Left cardiac atrium (tissue), 4 donors: Measurements from ENCODE around the gene RPS6KC1. TPM values are rescaled to one million over a fixed set of nuclear protein-coding genes. Genes with fewer than 3 reads are reported as not detected.
"Not testable (repeated sequence)": the region's sequence is repeated elsewhere in the genome, so short reads cannot be mapped to it uniquely, and the experiment has no call there.

ENCODE experiments used
- ATAC-seq, 2 donors: fragments of 200-7000 bp; cut with Tn5 transposase; one replicate each; pipeline ENCODE4 v1.9.1; 2020; ENCODE audit warnings: mild to moderate bottlenecking in 2 of 2, moderate library complexity in 2 of 2
- DNase-seq: peaks from one replicate; pipeline ENCODE4 v3.0.0-alpha.2; 2020
- intact Hi-C, 2 donors: fragments of 100-400 bp; cut with DNase I; formaldehyde crosslinking; loops; one replicate each; pipeline versions ENCODE4 v1.14.1 to v1.15.1; 2022 to 2023
- total RNA-seq, 2 donors: library from RNA; stranded (reverse); fragmentation: NEBNext Ultra II Directional; extraction: Animal tissue kit (Norgen Biotek cat#: 25700); gene quantifications; one replicate each; pipeline ENCODE4 v1.2.1, GENCODE V29; 2021
- donor health status: DM: no; HTN: yes; CAD: no.
- donor health status: DM: no; HTN: yes; CAD: no; lungs with severe emphysema.
- donor health status: DM: yes; HTN: yes; CAD: no.
- donor health status: Dilated cardiomyopathy.

RPS6KC1 gene
- total RNA-seq, 2 donors from 2014 or later, result 10.0 to 11.8 TPM

DNA sequence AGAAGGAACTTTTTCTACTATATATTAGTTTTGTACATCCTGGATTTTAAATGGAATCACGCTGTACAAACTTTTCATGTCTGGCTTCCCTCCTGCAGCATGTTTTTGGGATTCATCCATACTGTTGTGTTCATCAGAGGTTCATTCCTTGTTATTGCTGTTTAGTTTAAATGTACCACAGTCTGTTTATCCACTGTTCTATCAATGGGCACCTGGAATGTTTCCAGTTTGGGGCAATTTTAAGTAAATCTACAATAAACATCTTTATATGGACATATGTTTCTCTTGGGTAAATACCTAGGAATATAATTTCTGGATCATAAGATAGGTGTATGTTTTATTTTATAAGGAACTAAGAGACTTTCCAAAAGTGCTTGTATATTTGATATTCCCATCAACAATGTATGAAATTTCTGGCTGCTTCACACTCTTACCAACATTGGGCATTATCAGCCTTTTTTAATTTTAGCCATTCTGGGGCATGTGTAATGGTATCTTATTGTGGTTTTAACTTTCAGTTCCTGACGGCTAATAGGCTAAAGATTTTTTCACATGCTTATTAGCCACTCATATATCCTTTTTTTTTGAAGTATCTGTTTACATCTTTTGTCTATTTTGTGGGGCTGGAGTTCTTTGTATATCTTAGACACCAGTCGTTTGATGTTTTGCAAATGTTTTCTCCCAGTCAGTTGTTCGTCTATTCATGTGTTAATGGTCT, 48.8 kb downstream of the RPS6KC1 start:
- ATAC-seq (no peak), DNase-seq (no peak)
- intact Hi-C loops, result no loop called here

DNA sequence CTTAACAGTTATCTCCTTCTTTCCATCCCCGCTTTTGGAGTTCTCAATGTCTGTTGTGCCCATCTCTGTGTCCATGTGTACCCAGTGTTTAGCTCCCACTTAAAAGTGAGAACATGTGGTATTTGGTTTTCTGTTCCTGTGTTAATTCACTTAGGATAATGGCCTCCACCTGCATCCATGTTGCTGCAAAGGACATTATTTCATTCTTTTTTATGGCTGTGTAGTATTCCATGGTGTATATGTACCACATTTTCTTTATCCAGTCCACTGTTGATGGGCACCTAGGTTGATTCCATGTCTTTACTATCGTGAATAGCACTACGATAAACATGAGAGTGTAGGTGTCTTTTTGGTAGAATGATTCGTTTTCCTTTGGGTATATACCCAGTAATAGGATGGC, 49.5 kb downstream of the RPS6KC1 start:
- ATAC-seq, DNase-seq, intact Hi-C loops: not testable (repeated sequence)

DNA sequence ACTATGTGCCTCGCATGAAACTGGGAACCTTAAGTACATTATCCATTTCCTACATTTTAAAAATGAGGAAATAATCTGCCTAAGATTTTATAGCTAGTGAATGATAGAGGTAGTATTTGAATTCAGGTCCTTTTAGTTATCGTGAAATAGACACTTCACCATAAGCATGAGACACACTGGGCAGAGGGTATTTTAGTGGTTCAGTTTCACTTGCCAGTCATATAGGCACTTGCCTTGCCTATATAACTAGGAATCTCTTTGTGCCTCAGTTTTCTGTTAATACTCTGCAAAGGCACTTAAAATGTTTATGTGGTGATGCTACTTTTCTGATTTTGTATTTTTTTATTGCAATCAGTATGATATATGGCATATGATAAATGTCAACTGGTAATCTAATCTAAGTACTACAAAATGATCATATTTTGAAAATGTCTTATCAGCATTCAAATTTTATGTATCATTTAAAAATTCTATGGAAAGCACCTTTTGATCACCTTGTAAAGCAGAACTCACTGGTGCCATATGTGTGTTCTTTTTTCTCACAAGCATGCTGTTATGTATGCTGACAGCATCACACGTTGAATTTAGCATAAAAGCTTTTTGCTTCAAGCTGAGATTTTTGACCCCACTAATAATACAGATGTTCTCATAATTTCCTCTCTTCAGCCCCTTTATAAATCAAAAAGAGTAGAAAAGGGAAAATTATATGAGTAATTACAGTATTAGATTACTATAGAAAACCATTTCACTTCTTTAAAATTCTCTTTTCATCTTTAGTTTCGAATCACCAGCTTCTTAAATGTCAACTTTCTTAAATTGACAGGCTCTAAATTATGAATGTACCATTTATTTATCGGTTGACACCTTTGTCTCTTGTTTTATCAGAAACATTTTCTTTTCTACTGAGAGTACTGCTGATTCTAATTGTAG, 52.6 kb downstream of the RPS6KC1 start:
- ATAC-seq (no peak), DNase-seq (no peak)
- intact Hi-C loops, result no loop called here

DNA sequence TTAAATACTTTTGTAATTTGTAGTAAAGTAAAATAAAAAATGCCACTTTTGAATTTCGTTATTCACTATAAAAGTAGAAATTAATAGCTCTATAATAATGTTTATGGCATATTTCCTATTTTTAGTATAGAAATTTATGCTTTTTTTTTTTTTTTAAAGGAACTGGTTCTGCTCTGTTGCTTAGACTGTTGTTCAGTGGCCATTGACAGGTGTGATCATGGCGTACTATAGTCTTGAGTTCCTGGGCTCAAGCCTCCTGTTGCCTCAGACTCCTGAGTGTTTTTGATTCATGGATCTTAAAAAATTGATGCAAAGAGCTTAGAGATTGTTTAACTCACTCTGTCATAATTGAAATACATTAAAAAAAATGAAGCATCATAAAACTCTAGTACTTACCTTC, 53.6 kb downstream of the RPS6KC1 start:
- no peak for ATAC-seq
- intact Hi-C loops, result no loop called here
- DNase-seq, result no peak

DNA sequence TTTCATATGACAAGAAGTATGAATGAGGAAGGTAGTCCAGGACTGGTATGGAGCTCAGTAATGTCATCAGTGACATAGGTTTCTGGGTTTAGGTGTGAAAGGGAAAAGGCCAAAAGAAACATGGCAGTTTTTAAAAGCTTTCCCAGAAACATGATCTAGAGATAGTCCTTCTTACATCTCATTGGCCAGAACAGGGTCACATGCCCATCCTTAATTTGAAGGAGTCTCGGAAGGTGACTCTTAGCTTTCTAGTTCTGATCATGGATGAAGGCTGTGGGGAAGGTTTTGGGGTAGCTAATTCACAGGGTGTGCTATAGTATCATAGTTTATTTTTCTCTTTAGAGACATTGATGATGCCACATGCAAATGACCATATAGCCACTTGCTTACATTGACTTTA, 55.3 kb downstream of the RPS6KC1 start:
- ATAC-seq, result no peak
- no peak for DNase-seq
- intact Hi-C loops, result no loop called here

DNA sequence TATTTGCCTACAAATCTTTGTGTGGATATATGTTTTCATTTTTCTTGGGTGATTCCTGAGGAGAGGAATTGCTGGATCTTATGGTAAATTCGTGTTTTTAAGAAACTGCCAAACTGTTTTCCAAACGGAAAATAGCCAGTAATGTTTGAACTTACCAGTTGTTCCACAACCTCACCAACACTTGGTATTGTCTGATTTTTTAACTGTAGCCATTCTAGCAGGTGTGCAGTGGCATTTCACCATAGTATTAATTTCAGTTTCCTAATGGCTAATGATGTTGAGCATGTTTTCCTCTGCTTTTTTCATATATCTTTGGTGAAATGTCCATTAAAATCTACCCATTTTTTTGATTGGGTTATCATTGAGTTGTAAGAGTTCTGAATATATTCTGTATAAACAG, 56.6 kb downstream of the RPS6KC1 start:
- ATAC-seq, result no peak
- no peak for DNase-seq
- intact Hi-C loops, result no loop called here

DNA sequence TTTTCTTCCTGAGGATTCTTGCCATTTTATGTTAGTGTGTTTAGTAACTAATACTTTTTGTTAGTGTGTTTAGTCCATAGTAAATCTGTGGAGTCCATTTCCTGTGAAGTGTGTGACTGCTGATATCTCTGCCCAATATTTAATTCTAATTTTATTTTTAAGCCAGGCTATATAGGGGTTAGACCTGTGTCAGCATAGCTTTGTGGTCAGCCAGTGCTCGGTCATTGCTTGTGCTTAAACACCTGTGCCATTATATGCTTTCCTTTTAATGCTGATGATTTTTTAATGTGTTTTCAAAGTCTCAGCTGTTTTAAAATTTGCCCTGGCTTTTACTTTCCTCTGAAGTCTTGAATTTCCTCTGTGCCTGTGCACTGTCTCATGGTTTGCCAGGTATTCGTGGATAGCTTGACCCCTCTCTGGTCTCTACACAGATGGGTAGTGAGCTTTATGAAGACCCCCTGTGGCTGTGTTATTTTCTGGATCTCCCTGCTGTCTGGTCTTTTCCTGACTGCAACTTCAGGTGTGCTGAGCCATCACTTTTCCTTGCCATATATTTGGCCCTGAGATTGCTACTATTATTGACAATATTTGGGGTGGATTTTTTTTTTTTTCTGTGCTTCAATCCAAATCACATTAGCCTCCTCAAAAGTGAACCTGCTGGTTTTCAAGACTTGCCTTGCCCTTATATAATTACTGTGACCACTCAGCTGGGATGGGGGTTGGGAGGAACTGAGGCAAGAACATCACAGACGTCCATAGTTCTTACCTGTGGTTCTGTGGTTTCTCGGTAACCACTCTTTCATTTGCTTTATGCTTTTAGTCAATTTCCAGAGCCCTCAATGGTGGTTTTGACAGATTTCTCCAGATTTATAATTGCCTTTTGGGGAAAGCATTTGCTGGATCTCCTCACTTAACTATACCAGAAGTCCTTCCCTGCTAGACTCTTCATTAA, 59.6 kb downstream of the RPS6KC1 start:
- DNase-seq (no peak), ATAC-seq (no peak)
- intact Hi-C loops, result no loop called here

DNA sequence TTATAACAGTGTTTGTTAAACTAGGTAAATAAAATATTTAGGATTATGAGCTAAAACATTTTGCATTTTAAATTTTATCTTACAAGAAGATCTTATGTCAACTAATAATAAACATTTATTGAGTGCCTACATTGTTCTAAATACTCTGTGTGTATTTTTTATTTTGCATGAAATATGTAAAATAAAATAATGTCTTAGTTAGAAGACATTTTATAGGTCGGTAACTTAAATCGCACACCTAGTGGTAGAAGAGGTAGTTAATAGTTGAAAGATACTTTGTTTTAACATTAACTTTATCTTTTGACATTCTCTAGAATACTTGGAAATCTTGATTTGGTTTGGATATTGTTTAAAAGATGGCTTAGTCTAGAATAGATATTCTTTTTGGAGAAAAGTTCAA, 60.5 kb downstream of the RPS6KC1 start:
- intact Hi-C loops, result no loop called here
- ATAC-seq, result no peak

DNA sequence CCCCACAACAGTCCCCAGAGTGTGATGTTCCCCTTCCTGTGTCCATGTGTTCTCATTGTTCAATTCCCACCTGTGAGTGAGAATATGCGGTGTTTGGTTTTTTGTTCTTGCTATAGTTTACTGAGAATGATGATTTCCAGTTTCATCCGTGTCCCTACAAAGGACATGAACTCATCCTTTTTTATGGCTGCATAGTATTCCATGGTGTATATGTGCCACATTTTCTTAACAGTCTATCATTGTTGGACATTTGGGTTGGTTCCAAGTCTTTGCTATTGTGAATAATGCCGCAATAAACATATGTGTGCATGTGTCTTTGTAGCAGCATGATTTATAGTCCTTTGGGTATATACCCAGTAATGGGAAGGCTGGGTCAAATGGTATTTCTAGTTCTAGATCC, 61.7 kb downstream of the RPS6KC1 start:
- intact Hi-C loops, ATAC-seq, DNase-seq: not testable (repeated sequence)

More for the DNA sequence above, 60.5 kb downstream of the RPS6KC1 start:
- DNase-seq, result no peak

DNA sequence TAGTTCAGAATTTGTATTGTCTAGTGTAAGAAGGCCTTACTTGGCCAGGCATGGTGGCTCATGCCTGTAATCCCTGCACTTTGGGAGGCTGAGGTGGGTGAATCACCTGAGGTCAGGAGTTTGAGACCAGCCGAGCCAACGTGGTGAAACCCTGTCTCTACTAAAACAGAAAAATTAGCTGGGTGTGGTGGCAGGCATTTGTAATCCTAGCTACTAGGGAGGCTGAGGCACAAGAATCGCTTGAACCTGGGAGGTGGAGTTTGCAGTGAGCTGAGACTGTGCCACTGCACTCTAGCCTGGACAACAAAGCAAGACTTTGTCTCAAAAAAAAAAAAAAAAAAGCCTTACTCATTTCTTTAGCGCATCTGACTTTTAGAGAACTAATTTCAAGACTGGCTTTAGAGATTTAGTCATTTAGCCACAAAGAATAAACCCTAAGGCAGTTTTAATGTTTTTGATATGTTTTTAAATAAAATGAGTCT, 66.7 kb downstream of the RPS6KC1 start:
- intact Hi-C loops, DNase-seq, ATAC-seq: not testable (repeated sequence)

DNA sequence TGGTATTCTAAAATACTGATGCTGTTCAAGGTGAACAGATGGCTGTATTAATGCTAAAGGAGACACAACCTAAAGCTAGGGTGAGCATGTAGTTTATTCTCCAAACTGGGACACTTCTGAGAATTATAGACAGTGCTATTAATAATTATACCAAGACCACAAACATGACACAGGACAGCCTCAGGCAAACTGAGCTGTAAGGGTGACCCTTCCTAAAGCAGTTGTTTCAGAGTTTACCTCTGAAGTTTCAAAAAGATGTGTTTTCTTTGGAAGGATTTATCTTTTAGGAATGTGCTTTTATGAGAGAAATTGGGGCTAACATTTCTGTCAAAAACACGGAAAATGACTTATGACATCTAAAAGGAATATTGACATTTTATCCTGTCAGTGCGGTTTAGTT, 68.8 kb downstream of the RPS6KC1 start:
- no peak for DNase-seq
- no peak for ATAC-seq
- intact Hi-C loops, result loop anchor here in 1 of 2 donors (5.0 kb wide), 1 partner anchor 1003 kb away; no protein-coding TSS in a partner anchor

DNA sequence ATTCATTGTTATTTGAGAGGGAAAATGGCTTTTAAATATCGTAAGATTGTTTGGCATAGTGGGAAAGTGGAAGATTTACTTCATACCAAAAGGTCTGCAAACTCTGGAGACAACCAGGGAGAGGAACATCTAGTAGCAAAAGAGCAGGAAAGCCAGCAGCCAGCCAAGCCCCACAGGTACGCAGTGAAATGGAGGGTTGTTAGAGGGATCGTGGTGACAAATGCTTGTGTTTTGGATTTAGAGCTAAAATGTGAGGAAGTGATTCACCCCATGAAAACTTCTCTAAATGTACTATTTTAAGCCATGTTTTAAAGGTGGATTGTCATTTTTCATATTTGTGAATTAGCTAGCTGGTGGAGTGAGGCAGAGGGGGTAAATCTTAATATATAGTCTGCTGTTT, 69.3 kb downstream of the RPS6KC1 start:
- no peak for DNase-seq
- no peak for ATAC-seq
- intact Hi-C loops, result loop anchor here in 1 of 2 donors (5.0 kb wide), 1 partner anchor 1002 kb away; no protein-coding TSS in a partner anchor

DNA sequence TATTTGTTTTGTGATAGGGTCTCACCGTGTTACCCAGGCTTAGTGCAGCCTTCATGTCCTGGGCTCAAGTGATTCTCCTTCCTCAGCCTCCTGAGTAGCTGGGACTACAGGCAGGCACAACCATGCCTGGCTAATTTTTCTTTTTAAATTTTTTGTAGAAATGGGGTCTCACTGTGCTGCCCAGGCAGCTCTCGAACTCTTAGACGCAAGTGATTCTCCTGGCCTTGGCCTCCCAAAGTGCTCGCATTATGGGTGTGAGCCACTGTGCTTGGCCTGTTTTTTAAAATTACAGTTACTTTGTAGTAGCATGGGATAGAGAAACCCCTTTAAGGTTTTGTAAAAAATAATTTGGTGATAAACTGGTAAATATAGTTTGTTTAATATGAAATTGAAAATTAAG, 69.9 kb downstream of the RPS6KC1 start:
- DNase-seq (no peak), ATAC-seq (no peak)
- intact Hi-C loops, result loop anchor here in 1 of 2 donors (5.0 kb wide), 1 partner anchor 1001 kb away; no protein-coding TSS in a partner anchor

DNA sequence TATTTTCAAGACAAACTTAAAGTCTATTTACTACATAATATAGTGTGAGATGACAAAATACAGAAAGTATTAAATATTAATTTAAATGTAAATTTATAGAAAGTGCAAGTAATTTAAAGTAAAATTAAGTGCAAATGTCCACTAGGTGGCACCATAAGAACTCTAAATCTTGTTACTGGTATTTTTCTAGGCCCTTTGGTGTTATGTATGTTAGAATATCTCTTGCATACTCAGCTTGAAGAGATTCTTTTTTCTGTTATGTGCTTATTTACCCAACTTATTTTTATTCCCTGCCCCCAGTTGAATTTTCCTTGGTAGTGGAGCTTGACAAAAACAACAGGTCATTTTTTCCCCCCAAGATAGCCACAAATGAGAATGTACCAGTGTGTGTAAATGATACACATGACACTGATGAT, 71.5 kb downstream of the RPS6KC1 start:
- DNase-seq (no peak), ATAC-seq (no peak)
- intact Hi-C loops, result loop anchor here in 1 of 2 donors (5.0 kb wide), 1 partner anchor 1000 kb away; no protein-coding TSS in a partner anchor

DNA sequence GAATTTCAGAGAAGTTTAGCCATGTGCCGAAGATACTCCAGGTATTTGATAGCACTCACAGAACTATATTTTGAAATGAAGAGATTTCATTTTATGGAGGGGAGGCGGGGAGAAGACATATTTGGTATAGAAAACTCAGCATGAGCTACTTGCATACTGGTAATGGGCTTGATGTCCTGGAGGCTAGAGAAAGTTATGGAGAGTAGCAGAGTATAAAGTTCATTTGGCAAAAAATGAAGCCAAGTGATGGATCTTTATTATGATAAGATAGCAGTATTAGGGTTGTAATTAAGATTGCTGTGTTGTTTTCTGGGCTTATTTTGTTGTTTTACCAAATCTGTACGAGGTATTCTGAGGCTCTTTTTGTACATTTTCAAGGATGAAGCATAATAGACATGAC, 72.0 kb downstream of the RPS6KC1 start:
- ATAC-seq (no peak), DNase-seq (no peak)
- intact Hi-C loops, result loop anchor here in 1 of 2 donors (5.0 kb wide), 1 partner anchor 999 kb away; no protein-coding TSS in a partner anchor

DNA sequence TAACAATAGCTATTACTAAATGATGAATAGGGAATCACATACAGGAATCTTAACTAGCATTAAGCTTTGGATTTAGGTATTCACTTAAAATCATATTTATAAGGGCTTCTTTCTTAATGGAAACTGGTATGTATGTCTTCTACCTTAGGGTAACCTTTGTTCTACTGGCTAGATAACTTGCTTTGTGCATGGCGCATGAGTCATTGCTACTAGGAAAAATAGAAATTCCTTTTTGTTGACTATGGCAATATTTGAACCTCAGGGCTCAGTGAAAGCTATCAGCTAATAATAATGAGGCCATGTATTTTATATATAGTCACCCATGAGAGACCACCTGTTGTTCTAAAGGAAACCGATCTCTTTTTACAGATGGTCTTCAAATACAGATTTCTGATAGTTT, 72.5 kb downstream of the RPS6KC1 start:
- intact Hi-C loops, result loop anchor here in 1 of 2 donors (5.0 kb wide), 1 partner anchor 999 kb away; no protein-coding TSS in a partner anchor
- DNase-seq (no peak), ATAC-seq (peak in 1 of 2 donors; percentile 61)

DNA sequence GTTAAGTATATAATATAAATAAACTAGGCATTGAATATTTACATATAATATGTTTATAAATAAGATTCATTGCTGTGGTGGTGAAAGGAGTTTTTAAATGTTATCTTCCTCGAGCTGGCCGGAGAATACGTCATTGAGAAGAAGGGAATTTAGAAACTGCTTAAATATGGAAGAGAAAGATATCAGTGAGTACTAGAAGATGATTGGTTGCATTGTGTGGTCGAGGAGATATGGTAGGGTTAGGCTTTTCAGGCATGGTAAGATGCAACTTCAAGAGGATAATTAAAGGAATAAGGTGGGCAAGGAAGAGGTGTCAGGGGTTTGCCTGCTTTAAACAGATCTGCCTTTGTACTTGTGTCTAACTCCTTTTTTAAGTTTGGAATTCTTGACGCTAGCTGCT, 73.5 kb downstream of the RPS6KC1 start:
- no peak for DNase-seq
- no peak for ATAC-seq
- intact Hi-C loops, result loop anchor here in 1 of 2 donors (5.0 kb wide), 1 partner anchor 998 kb away; no protein-coding TSS in a partner anchor

DNA sequence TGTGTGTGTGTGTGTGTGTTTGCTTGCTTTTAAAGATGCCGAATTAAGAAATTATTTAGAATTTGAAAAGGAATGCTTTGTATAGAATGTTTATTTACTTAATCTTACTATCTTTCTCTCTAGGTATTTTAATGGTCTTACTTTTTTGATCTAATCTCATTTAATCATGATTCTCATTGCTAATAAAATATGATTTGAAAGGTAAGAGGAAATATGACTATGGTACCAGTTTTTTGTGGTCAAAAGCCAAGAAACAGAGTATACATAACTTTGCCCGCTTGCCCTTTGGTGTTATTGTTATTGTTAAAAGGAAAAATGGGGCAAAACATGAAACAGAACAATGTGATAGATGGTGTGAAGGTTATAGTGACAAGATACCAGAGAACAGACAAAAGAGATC, 74.6 kb downstream of the RPS6KC1 start:
- no peak for ATAC-seq
- no peak for DNase-seq
- intact Hi-C loops, result no loop called here

DNA sequence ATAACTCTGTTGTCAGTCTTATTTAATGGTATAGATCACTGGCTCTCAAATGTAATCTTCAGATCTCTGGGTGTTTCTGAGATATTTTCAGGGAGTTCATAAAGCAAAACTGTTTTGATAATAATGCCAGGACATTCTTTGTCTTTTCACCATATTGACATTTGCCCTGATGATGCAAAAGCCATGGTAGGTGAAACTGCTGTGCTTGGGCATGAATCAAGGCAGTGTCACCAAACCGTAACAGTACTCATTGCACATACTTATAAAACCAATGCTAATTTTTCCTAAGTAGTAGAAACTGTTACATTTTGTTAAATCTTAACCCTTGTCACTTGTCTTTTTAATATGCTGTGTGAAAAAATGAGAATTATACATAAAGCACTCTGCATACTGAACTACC, 76.0 kb downstream of the RPS6KC1 start:
- no peak for DNase-seq
- ATAC-seq, result no peak
- intact Hi-C loops, result no loop called here
